SK-N-MC (cell line): ENCODE results near the gene NIPAL3.
"Not testable (repeated sequence)": the region's sequence is repeated elsewhere in the genome, so short reads cannot be mapped to it uniquely, and the experiment has no call there.

Experiments
- DNase-seq: peaks from one replicate; pipeline ENCODE4 v3.0.0-alpha.2; 2011; ENCODE audit warnings: low read depth, low spot score
- H3K27ac ChIP-seq: fragments of 200-600 bp; sonication (generic); 2 replicates; pipeline ENCODE4 v1.5.1; 2016; ENCODE audit warnings: mixed run types
- H3K36me3 ChIP-seq: fragments of 200-600 bp; sonication (generic); 2 replicates; pipeline ENCODE4 v1.6.1; 2017; ENCODE audit warnings: antibody characterized with exemption, low read length, mixed read lengths; ENCODE audit not compliant: insufficient read depth
- H3K4me3 ChIP-seq: fragments of 200-600 bp; sonication (generic); 2 replicates; pipeline ENCODE4 v1.5.1; 2016
- H3K9ac ChIP-seq: fragments of 200-600 bp; sonication (generic); 2 replicates; pipeline ENCODE4 v1.8.0; 2017; ENCODE audit warnings: mixed run types, mixed read lengths; ENCODE audit not compliant: insufficient read length
- H3K9me3 ChIP-seq: fragments of 200-600 bp; sonication (generic); 2 replicates; pipeline ENCODE4 v1.6.1; 2017; ENCODE audit warnings: low read depth, mild to moderate bottlenecking, antibody characterized with exemption, low read length, moderate library complexity, mixed read lengths
- EZH2 ChIP-seq: fragments of 200-600 bp; sonication (generic); IDR thresholded peaks from one replicate; pipeline ENCODE4 v1.6.1; 2017; ENCODE audit warnings: antibody characterized with exemption
- FOXP2 ChIP-seq: optimal IDR thresholded peaks from 2 replicates; pipeline ENCODE3; 2011; ENCODE audit warnings: mild to moderate bottlenecking, moderate library complexity; ENCODE audit not compliant: insufficient read depth; ENCODE audit errors: extremely low read length, control extremely low read depth
- POLR2AphosphoS5 ChIP-seq: IDR thresholded peaks from 2 replicates; pipeline ENCODE4 v1.6.1; 2012; ENCODE audit warnings: mild to moderate bottlenecking, low read depth, low read length, borderline replicate concordance

NIPAL3 gene

GRCh38 chr1:24441480-24441879 is 25.9 kb downstream of the NIPAL3 start:
- no peak for DNase-seq
- Histone ChIP-seq H3K9ac (no peak overlapping the region), H3K36me3 (no peaks in the 10 kb centered on the region), H3K4me3 (no peak overlapping the region), H3K27ac (no peak overlapping the region), H3K9me3 (no peaks in the 10 kb centered on the region)
- TF ChIP-seq POLR2AphosphoS5 (no peak), EZH2 (no peak), FOXP2 (no peak)

GRCh38 chr1:24441996-24442668 is 26.5 kb downstream of the NIPAL3 start:
- Histone ChIP-seq H3K9ac (no peak overlapping the region), H3K36me3 (no peaks in the 10 kb centered on the region), H3K27ac (no peak overlapping the region), H3K9me3 (no peaks in the 10 kb centered on the region), H3K4me3 (no peak overlapping the region)
- TF ChIP-seq FOXP2 (no peak), POLR2AphosphoS5 (no peak), EZH2 (no peak)
- no peak for DNase-seq

GRCh38 chr1:24442764-24443163 is 27.2 kb downstream of the NIPAL3 start:
- DNase-seq: no peak
- Histone ChIP-seq H3K36me3 (no peaks in the 10 kb centered on the region), H3K9me3 (no peaks in the 10 kb centered on the region), H3K4me3 (no peak overlapping the region), H3K9ac (no peak overlapping the region), H3K27ac (no peak overlapping the region)
- TF ChIP-seq POLR2AphosphoS5 (no peak), FOXP2 (no peak), EZH2 (no peak)

GRCh38 chr1:24443241-24443656 is 27.6 kb downstream of the NIPAL3 start:
- H3K4me3 ChIP-seq: no peak overlapping the region
- H3K9ac ChIP-seq: no peak overlapping the region
- no peak overlapping the region for H3K27ac ChIP-seq
- no peaks in the 10 kb centered on the region for H3K9me3 ChIP-seq
- TF ChIP-seq POLR2AphosphoS5 (no peak), EZH2 (no peak), FOXP2 (no peak)
- no peaks in the 10 kb centered on the region for H3K36me3 ChIP-seq
- DNase-seq: no peak

GRCh38 chr1:24446446-24446845 is 30.8 kb downstream of the NIPAL3 start:
- not testable (repeated sequence) for DNase-seq, H3K4me3 ChIP-seq, H3K27ac ChIP-seq, H3K36me3 ChIP-seq, H3K9ac ChIP-seq, H3K9me3 ChIP-seq

- H3K27ac ChIP-seq: no peak overlapping the region
- H3K4me3 ChIP-seq: no peak overlapping the region
- no peak overlapping the region for H3K9ac ChIP-seq
- no peaks in the 10 kb centered on the region for H3K9me3 ChIP-seq
- no peak for DNase-seq
- no peaks in the 10 kb centered on the region for H3K36me3 ChIP-seq
- no peak for TF ChIP-seq EZH2
- TF ChIP-seq POLR2AphosphoS5: no peak
- TF ChIP-seq FOXP2: no peak
These were observed 34.7 kb downstream of the NIPAL3 start for GRCh38 chr1:24450316-24450715.

GRCh38 chr1:24450857-24451397 is 35.3 kb downstream of the NIPAL3 start:
- Histone ChIP-seq H3K9ac (no peak overlapping the region), H3K36me3 (no peaks in the 10 kb centered on the region), H3K9me3 (no peaks in the 10 kb centered on the region), H3K4me3 (no peak overlapping the region), H3K27ac (no peak overlapping the region)
- TF ChIP-seq EZH2 (no peak), FOXP2 (no peak), POLR2AphosphoS5 (no peak)
- no peak for DNase-seq

- Histone ChIP-seq H3K27ac (no peak overlapping the region), H3K9ac (no peak overlapping the region), H3K36me3 (no peaks in the 10 kb centered on the region), H3K9me3 (no peaks in the 10 kb centered on the region), H3K4me3 (no peak overlapping the region)
- TF ChIP-seq POLR2AphosphoS5 (no peak), EZH2 (no peak), FOXP2 (no peak)
- DNase-seq: no peak
These were observed 36.1 kb downstream of the NIPAL3 start for GRCh38 chr1:24451746-24452145.
